Measurements from ENCODE around the gene EIF2B5.

Gene EIF2B5

DNA sequence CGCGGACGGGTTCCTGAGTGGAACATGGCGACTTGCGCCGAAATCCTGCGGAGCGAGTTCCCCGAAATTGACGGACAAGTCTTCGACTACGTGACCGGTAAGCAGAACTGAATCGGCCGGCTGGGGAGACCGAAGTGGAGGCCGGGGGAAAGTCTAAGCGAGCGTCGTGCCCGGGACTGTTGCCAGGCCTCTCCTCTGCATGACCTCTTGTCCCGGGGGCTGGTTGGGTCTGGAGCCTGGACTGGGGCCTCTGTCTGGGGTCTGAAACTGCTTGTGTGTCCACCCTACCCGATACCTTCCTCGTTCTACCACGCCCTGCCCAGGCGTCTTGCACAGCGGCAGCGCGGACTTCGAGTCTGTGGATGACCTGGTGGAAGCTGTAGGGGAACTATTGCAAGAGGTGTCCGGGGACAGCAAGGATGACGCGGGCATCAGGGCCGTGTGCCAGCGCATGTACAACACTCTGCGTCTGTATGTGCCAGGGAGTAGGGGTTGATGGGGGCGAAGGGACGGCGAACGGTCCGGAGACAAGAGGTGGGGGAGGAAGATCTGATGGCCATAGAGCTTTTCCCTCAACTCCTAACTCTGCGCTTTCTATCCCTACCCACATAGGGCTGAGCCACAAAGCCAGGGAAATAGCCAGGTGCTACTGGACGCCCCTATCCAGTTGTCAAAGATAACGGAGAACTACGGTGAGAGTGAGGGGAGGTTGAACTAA is 51.2 kb downstream of the EIF2B5 start, which contains the start of gene ABCF3:
Gene ABCF3, plus strand, starts transcription at position 16 of the 718 bp plus-strand sequence. Its CDS starts 9 bp downstream, at position 25.
- 0 out of 2 replicates have a peak, but pooled peaks cover 2% of the 10 kb centered on the region for H4K20me1 ChIP-seq (ENCODE audit: insufficient read depth, low read length)
- H3K36me3 ChIP-seq (ENCODE audit: insufficient read depth, low read length): peaks cover 71% of the 10 kb centered on the region
- H3K79me2 ChIP-seq (ENCODE audit: insufficient read depth, low read length): peaks cover 16% of the 10 kb centered on the region
- H3F3A ChIP-seq (ENCODE audit: insufficient read depth, low read length): no peaks in the 10 kb centered on the region
- no peaks in the 10 kb centered on the region for H3K27me3 ChIP-seq (ENCODE audit: insufficient read depth, low read length)
- H3K27ac ChIP-seq (ENCODE audit: low read depth, low read length, poor library complexity, severe bottlenecking): peak within 1 kb of the TSS; percentile 74
- H3K9me2 ChIP-seq (ENCODE audit: low read depth, low read length): no peaks in the 10 kb centered on the region
- H3K9ac ChIP-seq (ENCODE audit: low read length): peak within 1 kb of the TSS; percentile 84
- peak within 1 kb of the TSS; percentile 79 for H3K4me3 ChIP-seq (ENCODE audit: low read depth, low read length, poor library complexity, severe bottlenecking)
- no peak within 1 kb of the TSS for H2AFZ ChIP-seq (ENCODE audit: low read length)
- no peak for TF ChIP-seq EZH2 (IDR thresholded peaks at IDR 0.05; ENCODE audit: borderline replicate concordance, low read length)
- TF ChIP-seq, protein P1, sequence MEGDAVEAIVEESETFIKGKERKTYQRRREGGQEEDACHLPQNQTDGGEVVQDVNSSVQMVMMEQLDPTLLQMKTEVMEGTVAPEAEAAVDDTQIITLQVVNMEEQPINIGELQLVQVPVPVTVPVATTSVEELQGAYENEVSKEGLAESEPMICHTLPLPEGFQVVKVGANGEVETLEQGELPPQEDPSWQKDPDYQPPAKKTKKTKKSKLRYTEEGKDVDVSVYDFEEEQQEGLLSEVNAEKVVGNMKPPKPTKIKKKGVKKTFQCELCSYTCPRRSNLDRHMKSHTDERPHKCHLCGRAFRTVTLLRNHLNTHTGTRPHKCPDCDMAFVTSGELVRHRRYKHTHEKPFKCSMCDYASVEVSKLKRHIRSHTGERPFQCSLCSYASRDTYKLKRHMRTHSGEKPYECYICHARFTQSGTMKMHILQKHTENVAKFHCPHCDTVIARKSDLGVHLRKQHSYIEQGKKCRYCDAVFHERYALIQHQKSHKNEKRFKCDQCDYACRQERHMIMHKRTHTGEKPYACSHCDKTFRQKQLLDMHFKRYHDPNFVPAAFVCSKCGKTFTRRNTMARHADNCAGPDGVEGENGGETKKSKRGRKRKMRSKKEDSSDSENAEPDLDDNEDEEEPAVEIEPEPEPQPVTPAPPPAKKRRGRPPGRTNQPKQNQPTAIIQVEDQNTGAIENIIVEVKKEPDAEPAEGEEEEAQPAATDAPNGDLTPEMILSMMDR (IDR thresholded peaks at IDR 0.05; ENCODE audit: low read length): no peak
- H3K4me1 ChIP-seq (ENCODE audit: insufficient read depth, low read length, severe bottlenecking): peaks cover 24% of the 10 kb centered on the region
- H3K4me2 ChIP-seq (ENCODE audit: low read length): peak within 1 kb of the TSS; percentile 83
- no peaks in the 10 kb centered on the region for H3K9me3 ChIP-seq (ENCODE audit: low read length)

DNA sequence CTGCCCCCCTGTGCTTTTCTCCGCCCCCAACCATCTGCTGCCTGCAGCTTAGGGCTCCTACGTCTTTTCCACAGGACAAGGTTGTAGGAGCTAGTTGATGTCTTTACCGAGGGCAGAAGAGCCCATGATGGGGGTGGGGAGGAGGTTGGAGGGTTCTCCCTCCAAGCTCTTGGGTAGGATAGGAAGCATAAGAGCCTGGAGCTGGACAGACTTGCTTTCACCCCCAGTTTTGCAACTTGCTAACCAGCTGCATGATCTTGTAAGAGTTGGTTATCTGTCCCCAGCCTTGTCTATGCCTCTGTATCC is 51.7 kb downstream of the EIF2B5 start:
- H4K20me1 ChIP-seq (ENCODE audit: insufficient read depth, low read length): 0 out of 2 replicates have a peak, but pooled peaks cover 2% of the 10 kb centered on the region
- no peaks in the 10 kb centered on the region for H3K9me2 ChIP-seq (ENCODE audit: low read depth, low read length)
- peak overlapping the region; percentile 79 for H3K4me3 ChIP-seq (ENCODE audit: low read depth, low read length, poor library complexity, severe bottlenecking)
- no peaks in the 10 kb centered on the region for H3F3A ChIP-seq (ENCODE audit: insufficient read depth, low read length)
- H3K9me3 ChIP-seq (ENCODE audit: low read length): no peaks in the 10 kb centered on the region
- no peaks in the 10 kb centered on the region for H3K27me3 ChIP-seq (ENCODE audit: insufficient read depth, low read length)
- H3K27ac ChIP-seq (ENCODE audit: low read depth, low read length, poor library complexity, severe bottlenecking): no peak overlapping the region
- H3K36me3 ChIP-seq (ENCODE audit: insufficient read depth, low read length): peaks cover 71% of the 10 kb centered on the region
- peak overlapping the region; percentile 80 for H3K4me2 ChIP-seq (ENCODE audit: low read length)
- H2AFZ ChIP-seq (ENCODE audit: low read length): no peak overlapping the region
- TF ChIP-seq, protein P1 (IDR thresholded peaks at IDR 0.05; ENCODE audit: low read length): no peak
- no peak for TF ChIP-seq EZH2 (IDR thresholded peaks at IDR 0.05; ENCODE audit: borderline replicate concordance, low read length)
- H3K9ac ChIP-seq (ENCODE audit: low read length): peak overlapping the region; percentile 83
- peaks cover 24% of the 10 kb centered on the region for H3K4me1 ChIP-seq (ENCODE audit: insufficient read depth, low read length, severe bottlenecking)
- H3K79me2 ChIP-seq (ENCODE audit: insufficient read depth, low read length): peaks cover 16% of the 10 kb centered on the region

DNA sequence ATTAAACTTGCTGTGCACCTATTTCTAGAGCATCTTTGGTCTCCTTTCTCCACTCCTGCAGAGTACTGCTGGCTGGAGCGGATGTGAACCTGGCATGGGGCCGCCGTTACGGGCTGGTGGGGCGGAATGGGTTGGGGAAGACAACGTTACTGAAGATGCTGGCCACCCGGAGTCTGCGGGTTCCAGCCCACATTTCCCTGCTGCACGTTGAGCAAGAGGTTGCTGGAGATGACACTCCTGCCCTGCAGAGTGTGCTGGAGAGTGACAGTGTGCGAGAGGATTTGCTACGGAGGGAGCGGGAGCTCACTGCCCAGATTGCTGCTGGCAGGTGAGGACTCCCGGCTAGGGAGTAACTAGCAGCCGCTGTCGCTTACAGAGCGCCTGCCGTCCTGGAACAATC is 52.9 kb downstream of the EIF2B5 start:
- H3K79me2 ChIP-seq (ENCODE audit: insufficient read depth, low read length): peaks cover 16% of the 10 kb centered on the region
- no peak overlapping the region for H2AFZ ChIP-seq (ENCODE audit: low read length)
- H3K9ac ChIP-seq (ENCODE audit: low read length): no peak overlapping the region
- peaks cover 24% of the 10 kb centered on the region for H3K4me1 ChIP-seq (ENCODE audit: insufficient read depth, low read length, severe bottlenecking)
- no peaks in the 10 kb centered on the region for H3K27me3 ChIP-seq (ENCODE audit: insufficient read depth, low read length)
- H3F3A ChIP-seq (ENCODE audit: insufficient read depth, low read length): no peaks in the 10 kb centered on the region
- no peak overlapping the region for H3K4me3 ChIP-seq (ENCODE audit: low read depth, low read length, poor library complexity, severe bottlenecking)
- no peaks in the 10 kb centered on the region for H3K9me2 ChIP-seq (ENCODE audit: low read depth, low read length)
- H3K27ac ChIP-seq (ENCODE audit: low read depth, low read length, poor library complexity, severe bottlenecking): no peak overlapping the region
- TF ChIP-seq, protein P1 (IDR thresholded peaks at IDR 0.05; ENCODE audit: low read length): no peak
- no peak for TF ChIP-seq EZH2 (IDR thresholded peaks at IDR 0.05; ENCODE audit: borderline replicate concordance, low read length)
- H3K4me2 ChIP-seq (ENCODE audit: low read length): no peak overlapping the region
- H4K20me1 ChIP-seq (ENCODE audit: insufficient read depth, low read length): 0 out of 2 replicates have a peak, but pooled peaks cover 2% of the 10 kb centered on the region
- no peaks in the 10 kb centered on the region for H3K9me3 ChIP-seq (ENCODE audit: low read length)
- H3K36me3 ChIP-seq (ENCODE audit: insufficient read depth, low read length): peaks cover 71% of the 10 kb centered on the region
